Tracheal epithelial cell (primary cell): ENCODE data around the gene RIMS3. TPM values are rescaled to one million over a fixed set of nuclear protein-coding genes. Genes with fewer than 3 reads are reported as not detected.

Experiments
- total RNA-seq: library from RNA; depleted of rRNA; stranded (reverse); fragments of >200 nt; gene quantifications from 2 replicates; pipeline ENCODE4 v1.2.1, GENCODE V29; 2014

The RIMS3 gene
- 1.7 TPM in 2 replicates for total RNA-seq

GRCh38 chr1:40665335-40666171, at the start of gene RIMS3:
Gene RIMS3 (minus strand): TSS chr1:40665682. CDS start chr1:40641925, 23,757 bp downstream.

GRCh38 chr1:40691538-40692428, 26.3 kb upstream of the RIMS3 start, which contains the start of gene NFYC:
Gene NFYC (plus strand): TSS chr1:40691704. CDS start chr1:40738844, 47,140 bp downstream.

Other genes with a start within 250 kb of the RIMS3 start
- gene ZFP69B, start 215.2 kb downstream of the RIMS3 start, total RNA-seq: 1.9 and 2.2 TPM in 2 replicates
- 2.4 and 2.6 TPM in 2 replicates for gene ZFP69, start 188.4 kb downstream of the RIMS3 start, total RNA-seq
- 2.1 and 4.1 TPM in 2 replicates for gene EXO5, start 156.9 kb downstream of the RIMS3 start, total RNA-seq
- gene ZNF684, start 134.0 kb downstream of the RIMS3 start, total RNA-seq: 1.7 and 2.8 TPM in 2 replicates
- gene NFYC, start 26.0 kb upstream of the RIMS3 start, total RNA-seq: 18.3 and 22.8 TPM in 2 replicates
- gene KCNQ4, start 118.1 kb upstream of the RIMS3 start, total RNA-seq: 0.48 TPM in 1 of 2 replicates, not detected in the other
- gene CITED4, start 196.7 kb upstream of the RIMS3 start, total RNA-seq: 24.3 and 43.1 TPM in 2 replicates